HG02885 (cell line): ENCODE results near the gene MARCHF5.
"Not testable (repeated sequence)": the region's sequence is repeated elsewhere in the genome, so short reads cannot be mapped to it uniquely, and the experiment has no call there.

Experiments used
- ATAC-seq: cut with Tn5 transposase; IDR thresholded peaks from one replicate; pipeline ENCODE4 v1.9.1; 2021; ENCODE audit warnings: mild to moderate bottlenecking; ENCODE audit not compliant: unreplicated experiment, poor library complexity

Gene MARCHF5

GRCh38 chr10:92303096-92303495 lies 12.1 kb downstream of the MARCHF5 start:
- ATAC-seq = no peak

- ATAC-seq = no peak
These were observed 13.1 kb downstream of the MARCHF5 start for GRCh38 chr10:92304061-92304460.

DNA sequence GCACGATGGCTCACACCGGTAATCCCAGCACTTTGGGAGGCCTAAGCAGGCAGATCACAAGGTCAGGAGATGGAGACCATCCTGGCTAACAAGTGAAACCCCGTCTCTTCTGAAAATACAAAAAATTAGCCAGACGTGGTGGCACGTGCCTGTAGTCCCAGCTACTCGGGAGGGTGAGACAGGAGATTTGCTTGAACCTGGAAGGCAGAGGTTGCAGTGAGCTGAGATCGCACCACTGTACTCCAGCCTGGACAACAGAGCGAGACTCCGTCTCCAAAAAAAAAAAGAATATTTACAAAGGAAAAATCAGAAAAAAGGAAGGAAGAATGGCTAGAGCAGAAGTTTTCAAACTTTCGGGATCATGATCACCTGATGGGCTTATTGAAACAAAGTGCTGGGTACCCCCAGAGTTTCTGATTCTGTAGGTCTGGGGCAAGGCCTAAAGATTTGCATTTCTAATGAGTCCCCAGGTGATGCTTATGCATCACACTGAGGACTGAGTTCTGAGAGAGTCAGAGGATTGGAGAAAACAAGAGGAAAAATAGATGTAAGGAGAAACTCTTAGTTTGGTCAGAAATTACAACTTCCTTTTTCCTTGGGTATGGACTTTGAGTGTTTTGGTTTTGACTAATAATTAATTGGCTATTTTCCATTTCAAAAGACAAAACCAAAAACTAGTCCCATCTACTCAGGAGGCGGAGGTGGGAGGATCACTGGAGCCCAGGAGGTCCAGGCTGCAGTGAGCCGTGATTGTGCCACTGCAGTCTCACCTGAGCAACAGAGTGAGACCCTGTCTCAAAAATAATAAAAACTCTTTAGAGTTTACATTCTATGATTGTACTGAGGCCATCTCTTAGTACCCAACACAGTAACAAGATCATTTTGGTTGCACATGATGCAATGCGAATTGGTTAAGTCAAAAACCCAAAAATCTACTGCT lies 14.4 kb downstream of the MARCHF5 start:
- no peak for ATAC-seq

DNA sequence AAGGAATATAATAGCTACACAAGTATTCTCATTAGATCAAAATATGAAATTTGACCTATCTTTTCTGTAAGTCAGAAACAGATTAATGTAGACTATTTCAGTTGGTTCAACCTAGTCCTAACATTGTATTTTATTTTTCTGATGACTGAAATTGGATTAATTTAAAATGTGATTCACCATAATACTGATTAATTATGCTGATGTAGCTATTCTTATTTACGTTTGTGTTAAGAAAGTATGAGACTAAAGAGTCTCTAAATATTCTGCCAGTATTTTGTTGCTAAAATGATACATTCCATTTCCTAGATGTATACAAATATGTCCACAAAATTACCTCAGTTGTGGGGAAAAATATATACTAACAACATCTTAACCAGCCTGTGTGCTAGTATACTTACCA lies 18.3 kb downstream of the MARCHF5 start:
- no peak for ATAC-seq

GRCh38 chr10:92313750-92314149 lies 22.8 kb downstream of the MARCHF5 start:
- no peak for ATAC-seq

DNA sequence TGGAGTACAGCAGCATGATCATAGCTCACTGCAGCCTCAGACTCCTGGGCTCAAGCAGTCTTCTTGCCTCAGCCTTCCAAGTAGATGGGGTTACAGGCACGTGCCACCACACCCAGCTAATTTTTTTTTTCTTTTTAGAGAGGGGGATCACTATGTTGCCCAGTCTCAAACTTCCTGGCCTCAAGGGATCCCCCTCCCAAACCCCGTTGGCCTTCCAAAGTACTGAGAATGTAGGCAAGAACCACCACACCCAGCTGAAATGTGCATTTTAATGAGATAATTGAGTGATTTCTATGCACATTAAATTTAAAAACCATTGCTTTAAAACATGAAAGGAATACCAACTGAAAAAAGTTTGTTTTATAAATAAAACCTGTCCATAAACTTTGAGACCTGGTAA lies 25.6 kb downstream of the MARCHF5 start:
- no peak for ATAC-seq

- no peak for ATAC-seq
These were observed 32.1 kb downstream of the MARCHF5 start for GRCh38 chr10:92323079-92323478.

DNA sequence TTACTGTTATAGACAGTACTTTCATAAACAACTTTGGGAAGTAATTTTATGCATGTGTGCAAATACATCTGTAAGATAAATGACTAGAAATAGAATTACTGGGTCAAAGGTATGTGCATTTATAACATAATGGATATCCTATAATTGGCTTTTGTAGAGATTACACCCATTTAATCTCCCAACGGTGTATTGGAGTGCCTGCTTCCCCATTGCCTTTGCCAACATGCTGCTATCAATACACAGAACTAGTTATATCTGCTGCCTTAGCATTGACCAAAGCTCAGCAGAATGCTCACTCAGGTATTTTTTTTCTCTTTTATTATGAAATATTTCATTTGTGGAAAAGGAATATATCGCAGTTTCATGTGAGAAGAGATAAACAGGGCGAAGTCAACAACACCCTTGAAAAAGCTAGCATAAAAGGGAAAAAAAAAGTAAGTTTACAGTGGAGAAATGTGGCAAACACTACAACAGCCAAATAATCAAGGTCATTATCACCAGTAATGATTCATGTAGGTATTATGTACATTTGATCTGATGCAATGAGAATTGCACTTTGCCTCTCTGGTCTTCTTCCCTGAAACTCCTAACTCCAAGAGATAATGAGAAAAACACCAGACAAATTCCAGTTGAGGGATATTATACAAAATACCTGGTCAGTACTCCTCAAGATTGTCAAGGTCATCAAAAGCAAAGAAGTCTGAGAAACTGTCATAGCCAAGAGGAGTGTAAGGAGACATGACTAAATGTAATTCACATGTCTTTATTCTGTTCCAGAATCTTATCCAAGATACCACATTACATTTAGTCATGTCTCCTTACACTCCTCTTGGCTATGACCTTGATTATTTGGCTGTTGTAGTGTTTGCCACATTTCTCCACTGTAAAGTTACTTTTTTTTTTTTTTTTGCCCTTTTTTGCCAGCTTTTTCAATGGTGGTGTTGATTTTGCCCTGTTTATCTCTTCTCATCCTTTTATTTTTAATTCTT lies 36.8 kb downstream of the MARCHF5 start:
- no peak for ATAC-seq

- no peak for ATAC-seq
These were observed 38.0 kb downstream of the MARCHF5 start for GRCh38 chr10:92328993-92329392.

DNA sequence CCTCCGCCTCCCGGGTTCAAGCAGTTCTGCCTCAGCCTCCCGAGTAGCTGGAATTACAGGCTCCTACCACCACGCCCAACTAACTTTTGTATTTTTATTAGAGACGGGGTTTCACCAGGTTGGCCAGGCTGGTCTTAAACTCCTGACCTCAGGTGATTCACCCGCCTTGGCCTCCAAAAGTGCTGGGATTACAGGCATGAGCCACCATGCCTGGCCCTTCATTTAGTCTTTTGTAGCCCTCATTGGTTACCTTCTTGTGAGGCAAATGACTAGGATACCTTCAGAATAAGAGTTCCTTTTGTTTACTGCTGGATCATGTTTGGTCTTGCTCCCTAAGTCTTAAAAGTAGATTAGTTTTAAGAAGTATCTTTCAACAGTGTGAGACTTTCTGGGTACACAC lies 39.0 kb downstream of the MARCHF5 start:
- ATAC-seq = not testable (repeated sequence)

DNA sequence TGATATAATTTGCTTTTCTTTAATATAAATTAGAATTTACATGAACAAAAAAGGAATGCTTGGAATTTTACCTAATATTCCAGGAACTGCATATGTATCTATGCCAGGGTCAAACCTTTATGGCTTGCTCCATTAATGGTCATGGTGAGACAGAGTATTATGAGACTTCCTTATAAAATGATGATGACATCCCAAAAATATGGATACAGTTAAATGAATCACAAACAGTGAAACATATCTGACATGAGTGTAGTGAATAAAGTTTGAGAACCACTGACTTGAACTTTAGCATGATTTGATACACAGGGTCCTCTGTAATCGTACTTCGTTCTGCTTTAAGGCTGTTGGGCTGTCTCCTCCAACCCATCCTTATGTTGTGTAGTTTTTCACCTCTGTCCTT lies 51.8 kb downstream of the MARCHF5 start:
- no peak for ATAC-seq

DNA sequence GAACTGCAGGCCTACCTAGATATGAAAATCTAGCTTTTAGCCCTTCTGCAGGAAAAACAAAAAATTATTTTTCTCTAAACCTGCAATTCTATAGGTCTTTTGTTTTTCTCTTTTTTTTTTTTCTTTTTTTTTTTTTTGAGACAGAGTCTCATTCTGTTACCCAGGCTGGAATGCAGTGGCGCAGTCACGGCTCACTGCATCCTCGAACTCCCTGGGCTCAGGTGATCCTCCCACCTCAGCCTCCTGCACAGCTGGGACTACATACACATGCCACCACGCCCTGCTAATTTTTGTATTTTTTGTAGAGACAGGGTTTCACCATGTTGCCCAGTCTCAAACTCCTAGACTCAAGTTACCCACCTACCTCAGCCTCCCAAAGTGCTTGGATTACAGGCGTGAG lies 54.6 kb downstream of the MARCHF5 start:
- not testable (repeated sequence) for ATAC-seq

- ATAC-seq = not testable (repeated sequence)
These were observed 56.2 kb downstream of the MARCHF5 start for GRCh38 chr10:92347035-92347676.

DNA sequence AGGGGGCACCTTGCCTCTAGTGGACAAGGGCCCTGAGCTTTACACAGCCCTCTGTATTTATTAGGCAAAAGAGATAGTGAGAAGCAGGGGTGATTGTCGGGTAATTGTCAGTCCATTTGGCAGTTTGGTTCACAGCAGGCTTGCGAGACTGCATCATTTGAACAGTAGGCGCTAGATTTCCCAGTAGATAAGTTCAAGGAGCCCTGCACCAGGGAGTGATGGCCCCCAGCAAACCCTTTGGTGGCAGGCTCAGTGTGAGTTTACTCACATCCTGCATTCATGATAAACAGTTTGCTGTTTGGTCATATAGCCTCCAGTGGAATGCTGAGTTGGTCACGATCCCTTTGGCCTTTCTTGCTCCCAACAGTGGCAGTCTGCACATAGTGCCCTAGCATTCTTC lies 59.4 kb downstream of the MARCHF5 start:
- no peak for ATAC-seq

GRCh38 chr10:92354587-92354986 lies 63.6 kb downstream of the MARCHF5 start:
- ATAC-seq = no peak

GRCh38 chr10:92356041-92356440 lies 65.1 kb downstream of the MARCHF5 start:
- no peak for ATAC-seq

DNA sequence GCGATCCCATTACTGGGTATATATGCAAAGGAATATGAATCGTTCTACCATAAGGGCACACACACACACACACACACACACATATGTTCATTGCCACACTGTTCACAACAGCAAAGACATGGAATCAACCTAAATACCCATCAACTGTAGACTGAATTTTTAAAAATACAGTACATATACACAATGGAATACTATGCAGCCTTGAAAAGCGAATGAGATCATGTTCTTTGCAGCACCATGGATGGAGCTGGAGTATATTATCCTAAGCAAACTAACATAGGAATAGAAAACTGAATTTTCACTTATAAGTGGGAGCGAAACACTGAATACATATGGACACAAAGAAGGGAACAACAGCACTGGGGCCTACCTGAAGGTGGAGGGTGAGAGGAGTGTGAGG lies 72.5 kb downstream of the MARCHF5 start:
- ATAC-seq = no peak

GRCh38 chr10:92366412-92367021 lies 75.5 kb downstream of the MARCHF5 start:
- no peak for ATAC-seq

- ATAC-seq = no peak
These were observed 87.0 kb downstream of the MARCHF5 start for GRCh38 chr10:92377962-92378361.

GRCh38 chr10:92381543-92381954 lies 90.6 kb downstream of the MARCHF5 start:
- ATAC-seq = no peak
